GM21528 (cell line): ENCODE measurements around the gene CPNE4.

Experiments used
- ATAC-seq: cut with Tn5 transposase; IDR thresholded peaks from one replicate; pipeline ENCODE4 v1.9.1; 2021; ENCODE audit warnings: mild to moderate bottlenecking, moderate library complexity; ENCODE audit not compliant: unreplicated experiment, low FRiP score

The CPNE4 gene

DNA sequence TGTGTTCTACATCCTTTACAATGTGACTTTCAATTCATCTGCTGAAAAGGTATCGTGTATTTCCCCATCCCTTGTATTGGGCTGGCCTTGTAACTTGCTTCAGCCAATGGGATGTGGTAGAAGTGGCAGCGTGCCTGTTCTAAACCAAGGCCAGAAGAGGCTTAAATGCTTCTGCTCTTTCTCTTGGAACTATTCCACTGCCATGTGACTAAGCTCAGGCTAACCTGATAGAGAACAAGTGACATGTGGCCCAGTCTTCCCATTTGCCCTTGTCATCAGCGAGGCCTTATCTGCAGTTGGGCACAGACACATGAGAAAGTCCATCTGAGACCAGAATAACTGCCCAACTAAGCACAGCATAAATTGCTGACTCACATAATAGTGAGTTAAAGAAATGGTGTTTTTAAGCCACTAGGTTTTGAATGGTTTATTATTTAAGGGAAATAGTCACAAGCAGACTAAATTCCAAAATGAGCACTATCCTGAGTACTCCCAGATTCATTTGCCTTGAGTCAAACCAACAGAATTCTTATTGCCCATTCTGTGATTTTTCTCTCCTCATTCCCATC is 230.2 kb downstream of the CPNE4 start:
- no peak for ATAC-seq

DNA sequence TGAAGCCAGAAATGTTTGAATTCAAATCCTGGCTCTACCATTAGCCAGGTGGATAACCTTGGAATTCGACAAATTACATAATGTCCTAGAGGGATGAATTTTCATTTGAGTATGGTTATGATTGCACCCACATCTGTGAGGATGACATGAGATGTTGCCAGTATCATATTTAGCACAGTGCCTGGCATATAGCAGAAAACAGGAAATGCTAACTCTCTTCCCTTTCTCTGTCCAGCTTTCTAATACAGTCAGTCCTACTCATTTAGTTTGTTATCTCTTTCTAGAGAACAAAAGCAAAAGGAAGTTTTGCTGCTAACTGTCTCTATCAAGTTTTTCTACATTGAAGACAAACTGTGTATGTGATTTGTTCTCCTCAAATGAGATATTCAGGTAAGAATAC is 231.7 kb downstream of the CPNE4 start:
- no peak for ATAC-seq

DNA sequence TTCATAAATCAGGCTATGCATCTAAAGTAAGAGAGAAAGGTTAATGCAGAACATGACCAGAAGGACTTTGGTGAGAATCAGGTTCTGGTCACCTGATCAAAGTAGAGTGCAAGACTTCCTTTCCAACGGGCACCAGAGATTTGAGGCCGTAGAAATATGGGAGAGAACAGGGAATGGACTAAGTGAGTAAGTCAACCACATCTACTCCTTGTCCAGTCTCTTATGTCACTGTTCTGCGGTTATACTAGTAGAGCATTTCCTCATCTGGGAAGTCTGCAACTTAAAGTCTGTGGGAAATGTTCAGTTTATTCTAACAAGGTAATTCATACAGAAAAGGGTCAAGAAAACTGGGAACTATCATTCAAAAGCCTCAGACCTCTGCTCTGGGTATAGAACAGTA is 232.8 kb downstream of the CPNE4 start:
- ATAC-seq, result no peak

DNA sequence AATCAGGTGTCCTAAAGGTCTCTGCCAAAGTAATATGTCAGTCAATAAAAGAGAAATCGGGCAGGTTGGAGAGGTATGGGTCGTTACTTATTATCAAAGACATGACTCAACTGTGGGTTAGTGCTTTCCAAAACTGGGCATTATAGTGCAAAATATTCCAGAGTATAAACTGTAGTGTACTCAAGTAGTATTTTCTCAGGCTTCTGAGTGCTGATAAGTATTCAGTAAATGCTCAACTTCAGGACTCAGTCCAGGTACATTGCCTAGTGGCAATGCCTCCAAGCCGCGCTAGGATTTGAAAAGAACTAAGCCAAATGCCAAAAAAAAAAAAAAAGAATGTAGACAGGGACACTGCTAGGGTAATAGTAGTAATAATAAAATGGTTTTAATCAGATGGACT is 233.2 kb downstream of the CPNE4 start:
- ATAC-seq, result no peak

DNA sequence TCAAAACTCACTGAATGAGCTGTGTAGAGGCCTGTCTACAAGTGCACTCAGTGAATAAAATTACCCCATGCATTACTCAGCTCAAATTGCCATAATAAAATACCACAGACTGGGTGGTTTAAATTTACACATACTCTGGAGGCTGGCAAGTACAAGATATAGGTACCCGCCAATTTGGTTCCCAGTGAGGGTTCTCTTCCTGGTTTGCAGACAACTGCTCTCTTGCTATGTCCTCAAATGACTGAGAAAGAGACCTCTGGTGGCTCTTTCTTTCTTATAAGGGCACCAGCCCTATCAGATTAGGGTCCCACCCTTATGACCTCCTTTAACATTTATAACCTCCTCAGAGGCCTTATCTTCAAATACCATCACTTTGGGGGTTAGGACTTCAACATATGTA is 237.0 kb downstream of the CPNE4 start:
- ATAC-seq, result no peak

DNA sequence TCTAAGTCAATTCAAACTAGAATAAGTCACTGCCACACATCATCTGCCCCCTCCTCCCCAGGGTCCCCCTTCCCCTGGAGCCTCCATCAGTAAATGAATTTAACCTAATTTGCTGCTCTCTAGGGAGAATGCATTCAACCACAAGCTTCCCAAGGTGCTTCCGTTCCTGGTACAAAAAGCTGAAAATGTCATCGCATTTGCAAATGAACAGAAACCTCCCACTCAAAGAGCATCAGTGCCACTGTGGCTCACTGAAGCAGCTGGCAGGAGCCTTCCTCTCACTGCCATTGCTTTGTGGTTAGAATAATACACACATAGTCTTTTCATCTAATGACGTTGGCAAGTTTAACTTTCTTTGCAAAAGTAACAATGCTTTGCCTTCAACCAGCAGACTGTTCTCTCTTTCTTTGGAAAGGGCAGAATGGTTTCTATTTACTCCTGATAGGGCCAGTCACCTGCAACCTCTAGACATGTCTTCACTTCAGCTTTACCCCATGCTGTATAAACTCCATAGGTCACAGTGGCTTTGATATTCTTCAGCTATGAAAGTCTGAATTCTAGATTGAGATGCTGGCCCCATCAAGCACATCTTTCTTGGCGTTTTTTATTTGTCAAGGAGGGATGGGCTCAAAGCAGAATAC is 238.1 kb downstream of the CPNE4 start:
- peak; percentile 60 for ATAC-seq

DNA sequence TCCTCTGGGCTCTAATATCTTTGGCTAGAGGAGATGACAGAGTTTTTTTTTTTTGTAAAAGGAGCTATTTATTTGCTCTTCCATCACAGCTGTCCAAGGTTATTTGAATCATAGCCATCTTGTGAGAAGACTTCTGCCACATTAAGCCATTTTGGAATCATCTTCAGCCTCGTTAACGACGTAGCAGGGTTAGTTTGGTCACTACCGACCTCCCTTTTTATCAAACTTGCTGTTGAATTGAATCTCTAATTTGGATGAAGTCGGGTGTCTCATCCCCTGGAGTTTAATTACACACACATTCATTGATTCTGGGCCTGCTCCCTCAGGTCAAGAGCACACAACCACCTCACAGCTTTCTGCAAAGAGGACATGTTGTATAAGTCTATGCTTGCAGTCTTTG is 238.7 kb downstream of the CPNE4 start:
- peak; percentile 17 for ATAC-seq

DNA sequence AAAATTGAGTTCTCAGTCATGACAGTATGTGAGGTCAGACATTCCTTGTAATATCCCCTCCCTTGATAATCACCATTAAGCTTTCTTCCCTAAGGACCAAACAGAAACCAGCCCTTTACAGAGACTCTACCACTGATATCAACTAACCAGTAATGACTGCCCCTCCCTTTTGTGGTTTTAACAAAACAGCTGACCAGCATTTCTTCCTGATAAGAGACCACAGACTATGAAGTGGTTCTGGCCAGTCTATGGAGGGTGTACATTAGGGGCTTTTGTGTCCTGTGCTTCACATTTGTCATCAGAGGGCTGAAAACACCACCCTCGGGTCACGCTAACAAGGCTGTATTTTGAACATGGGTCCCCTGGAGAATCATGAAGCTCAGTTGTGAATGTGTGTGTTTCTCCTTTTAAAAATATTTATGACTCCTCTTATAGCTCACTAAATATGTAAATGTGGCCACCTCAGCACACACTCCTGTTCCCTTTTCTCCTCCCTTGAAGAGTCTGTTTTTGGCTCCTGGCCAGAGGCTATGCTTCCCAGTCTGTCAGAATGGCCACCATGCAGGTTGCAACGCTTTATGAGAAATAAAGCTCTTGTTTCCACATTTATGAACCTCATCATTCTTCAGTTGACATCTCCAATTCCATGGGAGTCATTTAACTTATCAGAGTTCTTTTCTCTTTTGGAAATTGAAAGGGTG is 239.3 kb downstream of the CPNE4 start:
- ATAC-seq, result peak; percentile 54

DNA sequence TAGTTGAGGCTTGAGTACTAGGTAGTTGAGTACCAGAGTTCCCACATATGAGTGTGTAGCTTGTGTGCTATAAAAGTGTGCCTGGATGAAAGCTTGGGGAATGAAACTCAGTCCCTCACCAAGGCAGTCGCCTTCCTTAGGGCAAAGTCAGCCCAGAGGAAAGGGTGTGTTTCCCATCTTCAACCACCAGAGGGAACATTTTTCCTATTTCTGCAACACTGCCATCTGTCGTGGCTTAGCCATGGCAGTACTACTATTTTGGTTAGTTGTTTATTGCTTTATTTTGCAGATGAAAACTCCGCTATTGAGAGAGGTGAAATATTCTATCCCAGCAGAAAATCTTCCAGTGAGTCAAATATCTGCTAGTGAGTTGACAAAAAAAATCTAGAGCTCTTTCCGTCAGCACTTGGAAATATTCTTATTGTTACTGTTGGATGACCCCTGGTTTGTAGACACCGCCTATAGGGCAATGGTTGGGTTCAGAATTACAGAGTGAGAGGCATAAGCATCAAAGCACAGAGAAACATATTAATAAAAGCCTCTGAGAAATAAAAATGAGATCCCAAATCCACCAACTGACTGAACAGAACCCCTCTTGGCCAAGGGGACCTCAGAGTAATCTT is 239.9 kb downstream of the CPNE4 start:
- peak; percentile 50 for ATAC-seq

DNA sequence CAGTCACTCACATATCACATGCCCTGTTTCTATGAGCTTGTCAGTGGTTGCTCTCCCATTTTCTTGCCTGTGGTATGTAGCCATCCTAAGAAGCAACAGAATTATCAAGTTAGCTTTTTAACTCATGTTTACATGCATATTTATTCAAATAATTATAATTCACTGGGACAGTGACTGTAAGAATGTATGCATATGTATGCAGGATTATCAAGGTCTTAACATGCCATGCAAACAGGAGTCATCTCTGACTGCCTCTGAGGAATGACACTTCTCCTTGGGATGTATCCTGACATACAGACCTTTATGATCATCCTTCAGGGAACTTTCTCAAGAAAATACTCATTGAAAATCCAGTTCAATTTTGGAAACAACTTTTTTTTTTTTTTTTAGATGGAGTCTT is 240.9 kb downstream of the CPNE4 start:
- ATAC-seq, result no peak

DNA sequence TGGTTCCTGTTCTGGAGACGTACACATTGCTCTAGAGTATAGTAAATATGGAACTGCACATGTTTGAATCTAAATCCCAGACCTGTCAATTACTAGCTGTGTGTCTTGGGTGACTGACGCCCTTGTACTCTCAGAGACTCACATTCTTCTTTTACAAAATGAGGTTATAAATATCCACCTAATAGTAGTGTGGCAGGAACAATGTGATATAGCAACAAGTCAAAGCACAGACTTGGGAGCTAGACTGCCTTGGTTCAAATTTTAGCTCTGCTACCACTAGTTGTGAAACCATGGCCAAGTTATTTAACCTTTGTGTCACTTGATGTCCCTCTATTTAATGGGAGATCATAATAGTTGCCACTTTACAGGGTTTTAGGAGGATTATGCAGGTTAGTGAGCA is 245.6 kb downstream of the CPNE4 start:
- no peak for ATAC-seq

DNA sequence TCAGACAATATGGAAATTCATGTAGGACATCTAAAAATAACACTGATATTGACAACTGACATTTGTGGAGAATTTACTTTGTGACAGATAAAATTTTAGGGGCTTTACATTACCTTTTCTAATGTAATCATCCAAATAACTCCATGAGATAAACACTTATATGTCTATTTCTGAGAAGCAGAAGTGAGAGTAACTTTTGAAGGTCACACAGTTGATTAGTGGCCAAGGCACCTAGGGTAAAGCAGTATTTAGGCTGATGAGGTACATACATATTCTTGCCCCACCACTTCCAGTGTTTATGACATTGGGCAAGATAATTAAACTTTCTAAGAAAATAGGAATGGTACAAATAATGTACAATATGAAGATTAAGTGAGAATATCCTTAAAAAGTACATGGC is 248.4 kb downstream of the CPNE4 start:
- no peak for ATAC-seq

DNA sequence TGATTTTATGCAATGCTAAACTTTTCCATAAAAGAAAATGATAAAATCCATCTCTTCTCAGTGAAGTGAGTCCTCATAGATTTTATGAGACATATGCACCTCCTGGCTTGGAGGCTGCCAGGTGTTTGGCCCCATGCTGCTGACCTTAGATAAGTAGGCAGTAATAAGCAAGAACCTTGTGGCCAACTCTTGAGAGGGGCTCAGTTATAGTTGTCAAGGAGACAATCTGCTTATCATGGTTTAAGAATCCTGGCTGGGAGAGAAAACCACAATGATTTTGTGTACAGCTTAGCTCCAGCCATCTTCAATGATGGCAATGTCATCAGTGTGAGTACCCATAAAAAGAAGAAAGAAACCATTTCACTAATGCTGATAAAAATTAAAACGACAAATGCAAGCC is 252.1 kb downstream of the CPNE4 start:
- ATAC-seq, result no peak

DNA sequence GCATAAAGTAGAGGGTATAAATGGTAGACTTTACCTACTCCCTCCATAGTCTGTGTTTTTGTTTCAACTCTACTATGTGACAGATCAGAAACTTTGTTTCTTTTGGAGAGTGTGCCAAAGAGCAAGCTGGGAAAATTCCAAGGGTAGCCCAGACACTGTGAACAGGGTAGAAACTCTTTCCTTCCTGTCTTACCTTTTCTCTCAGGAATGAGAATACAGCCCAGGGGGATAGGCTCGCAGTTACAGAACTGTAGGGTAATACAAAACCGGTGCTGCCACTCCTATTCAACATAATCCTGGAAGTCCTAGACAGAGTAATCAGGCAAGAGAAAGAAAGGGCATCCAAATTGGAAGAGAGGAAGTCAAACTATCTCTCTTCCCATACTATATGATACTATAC is 256.3 kb downstream of the CPNE4 start:
- no peak for ATAC-seq

DNA sequence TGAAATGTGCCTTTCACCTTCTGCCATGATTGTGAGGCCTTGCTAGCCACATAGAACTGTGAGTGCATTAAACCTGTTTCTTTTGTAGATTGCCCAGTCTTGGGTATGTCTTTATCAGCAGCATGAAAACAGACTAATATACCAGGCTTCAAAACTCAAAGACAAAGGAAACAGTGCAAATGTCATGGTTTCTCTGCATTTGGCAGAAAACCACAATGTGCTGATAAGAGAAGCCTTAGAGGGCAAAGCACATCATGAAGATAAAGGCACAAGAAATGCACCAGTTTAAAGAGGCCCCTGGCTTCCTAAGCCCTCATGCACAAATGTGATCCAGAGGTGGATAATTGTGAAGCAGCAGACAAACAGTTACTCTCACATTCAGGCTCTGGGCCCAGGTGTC is 259.2 kb downstream of the CPNE4 start:
- ATAC-seq, result no peak

DNA sequence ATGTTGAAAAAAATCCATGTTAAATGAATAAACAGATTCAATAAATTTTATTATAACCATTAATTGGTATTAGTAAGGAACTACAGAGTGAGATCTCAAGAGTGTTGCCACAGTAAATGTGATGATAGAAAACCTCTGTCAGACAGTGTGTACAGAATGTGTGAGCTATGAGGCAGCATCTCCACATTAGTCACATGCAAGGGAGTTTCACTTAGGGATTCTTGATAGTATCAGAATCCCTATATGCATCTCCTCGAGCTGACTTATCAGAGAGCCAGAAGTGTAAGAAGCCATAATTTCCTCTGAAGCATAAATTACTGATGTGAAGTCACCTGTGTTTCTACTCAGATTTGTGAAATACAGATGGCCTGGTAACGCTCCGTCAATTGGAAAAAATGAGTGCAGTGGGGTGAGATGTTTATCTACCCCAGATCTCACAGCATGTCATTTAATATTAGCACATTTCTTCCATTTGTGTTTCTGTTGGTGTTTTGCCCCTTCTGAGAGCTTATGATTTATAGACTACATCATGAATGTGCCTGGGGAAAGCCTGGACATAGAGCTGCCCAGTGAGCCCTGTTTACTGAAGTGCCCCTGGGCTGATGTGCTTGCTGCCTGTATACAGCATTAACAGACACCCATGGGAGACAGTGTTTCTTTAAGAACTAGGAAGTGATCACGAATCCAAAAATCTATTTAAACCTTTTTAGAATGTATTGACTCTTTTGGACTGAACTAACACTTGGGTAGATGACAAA is 262.4 kb downstream of the CPNE4 start:
- no peak for ATAC-seq

DNA sequence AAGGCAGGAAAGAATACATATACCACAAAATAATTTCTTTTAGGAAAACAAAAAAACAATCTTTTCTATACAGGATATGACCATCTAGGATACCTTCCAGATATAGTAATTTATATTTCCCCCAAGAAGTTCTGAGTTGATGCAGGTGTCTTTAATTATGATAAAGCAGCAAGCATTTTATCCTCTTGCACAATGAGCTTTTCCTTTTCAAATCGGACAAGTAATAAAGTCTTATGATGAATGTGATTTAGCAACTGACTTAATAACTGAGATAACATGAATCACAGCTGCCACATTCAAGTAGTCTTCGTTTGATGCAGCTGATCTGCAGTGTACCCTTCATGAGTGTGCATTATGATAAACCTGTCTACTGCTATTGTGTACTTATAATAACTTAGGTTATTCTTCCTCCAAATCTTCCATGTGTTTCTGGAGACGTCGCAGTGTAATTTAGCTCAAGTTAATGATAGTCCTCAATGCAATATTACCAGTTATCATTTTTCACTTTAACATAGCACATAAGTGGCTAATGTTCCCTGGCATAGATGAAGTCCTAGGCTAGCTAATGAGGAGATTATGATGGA is 271.7 kb downstream of the CPNE4 start:
- ATAC-seq, result no peak

DNA sequence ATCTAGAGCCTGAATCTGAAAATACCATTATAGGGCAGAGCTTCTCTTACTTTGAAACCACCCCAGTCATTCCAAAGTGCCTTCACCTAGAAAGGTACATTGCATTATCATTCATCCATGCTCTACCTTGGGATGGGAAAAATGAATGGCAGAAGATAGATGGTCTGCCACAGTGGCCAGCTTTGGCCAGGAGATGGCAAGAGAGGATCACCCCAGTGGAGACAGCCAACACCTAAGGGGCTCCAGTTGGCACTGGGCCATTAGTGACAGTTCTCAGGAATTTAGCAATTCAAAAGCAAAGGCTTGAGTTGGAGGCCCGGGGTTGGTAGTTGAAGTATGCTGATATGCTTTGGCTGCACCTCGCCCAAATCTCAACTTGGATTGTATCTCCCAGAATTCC is 278.4 kb downstream of the CPNE4 start:
- ATAC-seq, result no peak

DNA sequence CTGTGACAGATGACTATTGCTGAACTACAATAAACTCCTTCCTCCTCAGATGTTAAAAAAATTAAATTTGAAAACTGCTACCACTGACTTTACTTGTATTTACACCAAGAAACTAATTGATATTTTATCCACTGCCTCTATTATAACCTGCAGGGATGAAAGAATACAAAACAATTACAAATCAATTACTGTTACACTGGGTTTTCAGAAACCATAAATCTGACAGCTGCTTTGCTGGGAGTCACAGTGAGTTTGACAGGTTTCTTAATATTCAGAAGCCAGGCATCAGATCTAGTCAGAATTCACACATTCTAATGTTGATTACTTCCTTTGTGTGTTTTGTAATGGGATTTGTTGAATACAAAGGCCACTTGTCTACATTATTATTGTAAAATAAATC is 279.4 kb downstream of the CPNE4 start:
- ATAC-seq, result no peak

DNA sequence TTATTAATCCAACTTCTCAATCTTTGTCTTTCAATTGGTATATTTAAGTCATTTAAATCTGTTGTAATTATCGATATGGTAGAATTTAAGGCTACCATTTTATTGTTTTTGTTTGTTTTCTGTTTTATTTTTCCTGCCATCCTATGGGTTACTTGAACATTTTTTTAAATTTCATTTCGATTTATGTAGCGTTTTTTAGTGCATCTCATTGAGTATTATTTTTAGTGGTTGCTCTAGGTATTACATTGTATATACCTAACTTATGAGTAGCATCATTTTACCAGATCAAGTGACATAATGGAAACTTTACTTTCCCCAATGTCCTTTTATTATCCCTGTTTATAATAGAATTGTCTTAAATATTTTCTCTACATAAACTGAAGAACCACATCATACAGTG is 284.6 kb downstream of the CPNE4 start:
- ATAC-seq, result no peak

DNA sequence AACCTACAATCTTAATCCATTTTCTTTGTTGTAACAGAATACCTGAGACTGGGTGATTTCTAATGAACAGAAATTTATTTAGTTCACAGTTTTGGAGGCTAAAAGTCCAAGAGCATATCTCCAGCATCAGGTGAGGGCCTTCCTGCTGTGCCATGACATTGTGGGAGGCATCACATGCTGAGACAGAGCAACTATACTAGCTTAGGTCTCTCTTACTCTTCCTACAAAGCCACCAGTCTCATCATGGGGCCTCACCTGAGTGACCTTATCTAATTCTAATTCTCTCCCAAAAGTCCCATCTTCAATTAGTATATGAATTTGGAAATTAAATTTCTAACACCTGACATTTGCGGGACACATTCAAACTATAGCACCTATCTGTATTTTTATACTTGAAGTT is 285.0 kb downstream of the CPNE4 start:
- no peak for ATAC-seq
